Endothelial cell (in vitro differentiated cells): ENCODE results near the gene TOP3B. TPM values are rescaled to one million over a fixed set of nuclear protein-coding genes. Genes with fewer than 3 reads are reported as not detected.

Experiments used
- DNase-seq: peaks from one replicate; pipeline ENCODE4 v3.0.0; 2021; ENCODE audit warnings: low spot score
- H3K27ac Mint-ChIP-seq: one replicate; pipeline ENCODE4 v1.8.0; 2021; ENCODE audit warnings: mixed read lengths, inconsistent platforms; ENCODE audit not compliant: unreplicated experiment
- H3K27me3 Mint-ChIP-seq: one replicate; pipeline ENCODE4 v1.8.0; 2021; ENCODE audit warnings: mild to moderate bottlenecking, moderate library complexity, mixed read lengths, inconsistent platforms; ENCODE audit not compliant: unreplicated experiment
- H3K36me3 Mint-ChIP-seq: one replicate; pipeline ENCODE4 v1.8.0; 2021; ENCODE audit warnings: mild to moderate bottlenecking, low read depth, mixed read lengths, inconsistent platforms; ENCODE audit not compliant: unreplicated experiment
- H3K4me1 Mint-ChIP-seq: one replicate; pipeline ENCODE4 v1.8.0; 2021; ENCODE audit warnings: mild to moderate bottlenecking, mixed read lengths, inconsistent platforms; ENCODE audit not compliant: unreplicated experiment
- H3K4me3 Mint-ChIP-seq: one replicate; pipeline ENCODE4 v1.8.0; 2021; ENCODE audit warnings: mild to moderate bottlenecking, mixed read lengths, inconsistent platforms; ENCODE audit not compliant: unreplicated experiment
- H3K9me3 Mint-ChIP-seq: one replicate; pipeline ENCODE4 v1.8.0; 2021; ENCODE audit warnings: mixed read lengths, inconsistent platforms; ENCODE audit not compliant: unreplicated experiment
- CTCF ChIP-seq: fragments of 200-600 bp; sonication (generic); IDR thresholded peaks from one replicate; pipeline ENCODE4 v1.5.0; 2021; ENCODE audit warnings: antibody characterized with exemption; ENCODE audit not compliant: unreplicated experiment
- total RNA-seq: library from RNA; stranded (reverse); fragmentation: NEBNext Ultra II Directional; extraction: Animal tissue kit (Norgen Biotek cat#: 25700); gene quantifications from one replicate; pipeline ENCODE4 v1.2.1, GENCODE V29; 2021; ENCODE audit not compliant: unreplicated experiment

Gene TOP3B
- total RNA-seq, 1 donor from 2014 or later = 55.6 TPM

- peaks cover 2% of the 10 kb centered on the region for H3K27me3 Mint-ChIP-seq
- H3K4me1 Mint-ChIP-seq = no peaks in the 10 kb centered on the region
- H3K36me3 Mint-ChIP-seq = no peaks in the 10 kb centered on the region
- no peak for TF ChIP-seq CTCF
- no peak overlapping the region for H3K27ac Mint-ChIP-seq
- DNase-seq = no peak
- H3K9me3 Mint-ChIP-seq = no peaks in the 10 kb centered on the region
- no peak overlapping the region for H3K4me3 Mint-ChIP-seq
Observed at GRCh38 chr22:22005945-22006595, 23.5 kb upstream of the TOP3B start.

GRCh38 chr22:22003233-22003632 is 20.6 kb upstream of the TOP3B start:
- H3K4me1 Mint-ChIP-seq = no peaks in the 10 kb centered on the region
- no peaks in the 10 kb centered on the region for H3K9me3 Mint-ChIP-seq
- H3K4me3 Mint-ChIP-seq = no peak overlapping the region
- no peak for DNase-seq
- H3K27ac Mint-ChIP-seq = no peak overlapping the region
- TF ChIP-seq CTCF = no peak
- H3K27me3 Mint-ChIP-seq = no peaks in the 10 kb centered on the region
- no peaks in the 10 kb centered on the region for H3K36me3 Mint-ChIP-seq

GRCh38 chr22:22002526-22003055 is 20.0 kb upstream of the TOP3B start:
- Mint-ChIP-seq H3K4me3 (no peak overlapping the region), H3K36me3 (no peaks in the 10 kb centered on the region), H3K9me3 (no peaks in the 10 kb centered on the region), H3K4me1 (no peaks in the 10 kb centered on the region), H3K27me3 (peaks cover 3% of the 10 kb centered on the region), H3K27ac (no peak overlapping the region)
- DNase-seq = no peak
- no peak for TF ChIP-seq CTCF

GRCh38 chr22:22001664-22002525 is 19.3 kb upstream of the TOP3B start:
- H3K36me3 Mint-ChIP-seq = no peaks in the 10 kb centered on the region
- no peak overlapping the region for H3K4me3 Mint-ChIP-seq
- H3K4me1 Mint-ChIP-seq = no peaks in the 10 kb centered on the region
- no peaks in the 10 kb centered on the region for H3K9me3 Mint-ChIP-seq
- TF ChIP-seq CTCF = no peak
- no peak for DNase-seq
- H3K27me3 Mint-ChIP-seq = peaks cover 3% of the 10 kb centered on the region
- no peak overlapping the region for H3K27ac Mint-ChIP-seq
